Measurements from ENCODE around the gene NSG1. TPM values are rescaled to one million over a fixed set of nuclear protein-coding genes. Genes with fewer than 3 reads are reported as not detected.

Gene NSG1
- polyA plus RNA-seq, 1 experiment, result 10.4 TPM

DNA sequence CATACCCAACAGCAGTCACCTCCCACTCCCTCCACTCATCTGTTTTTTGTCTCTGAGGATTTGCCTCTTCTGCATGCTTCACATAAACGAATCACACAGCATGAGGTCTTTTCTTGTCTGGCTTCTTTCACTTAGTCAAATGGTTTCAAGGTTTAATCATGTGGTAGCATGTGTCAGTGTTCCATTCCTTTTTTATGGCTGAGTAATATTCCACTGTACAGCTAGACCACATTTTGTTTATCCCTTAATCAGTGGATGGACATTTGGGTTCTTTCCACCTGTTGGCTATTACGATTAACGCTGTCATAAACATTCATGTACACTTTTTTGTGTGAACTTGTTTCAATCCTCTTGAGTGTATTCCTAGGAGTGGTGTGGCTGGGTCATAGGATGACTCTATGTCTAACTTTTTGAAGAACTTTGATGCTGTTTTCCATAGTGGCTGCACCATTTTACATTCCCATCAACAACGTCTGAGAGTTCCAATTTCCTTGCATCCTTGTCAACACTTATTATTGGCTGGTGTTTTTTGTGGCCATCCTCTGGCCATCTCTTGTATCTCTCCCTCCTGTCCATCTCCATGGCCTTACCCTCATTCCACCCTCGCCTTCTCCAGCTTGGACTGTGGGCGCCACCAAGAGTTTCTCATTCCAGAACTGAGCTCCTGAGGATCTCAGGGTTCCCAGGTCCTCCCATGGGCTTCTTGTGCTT is 12.4 kb upstream of the NSG1 start:
- peaks cover 24% of the 10 kb centered on the region for H3K27me3 ChIP-seq (ENCODE audit: control insufficient read depth, insufficient read depth, low read length)
- CTCF ChIA-PET, result interaction anchor here (0.7 kb wide), 1 partner anchor 82 kb away, joined by 5 read pairs; no protein-coding TSS in a partner anchor

DNA sequence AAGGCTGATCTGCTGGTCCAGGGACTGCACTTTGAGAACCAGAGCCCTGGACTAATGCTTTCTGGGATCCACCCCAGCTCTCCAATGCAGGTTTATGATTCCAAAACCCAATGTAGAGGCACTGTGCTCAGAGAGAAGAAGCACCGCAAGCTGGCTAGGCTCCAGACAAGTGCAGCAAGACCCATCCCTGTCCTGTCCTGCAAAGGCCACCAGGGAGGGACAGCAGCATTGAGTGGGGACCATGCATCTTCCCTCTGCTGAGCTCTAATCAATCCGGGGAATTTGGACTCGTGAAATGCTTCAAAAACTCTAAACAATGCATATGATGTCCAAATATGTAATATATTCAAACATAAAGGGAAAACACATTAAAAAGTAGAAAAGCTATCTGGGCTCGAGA is 10.8 kb upstream of the NSG1 start:
- H3K27ac ChIP-seq (ENCODE audit: low read depth, low read length), result no peak overlapping the region
- H3K27me3 ChIP-seq (ENCODE audit: control insufficient read depth, insufficient read depth, low read length), result peaks cover 28% of the 10 kb centered on the region
- ChIA-PET POLR2A (interaction anchor here (0.7 kb wide), 1 partner anchor 128 kb away, joined by 6 read pairs; no protein-coding TSS in a partner anchor), CTCF (no interaction called here)
- H3K4me3 ChIP-seq (ENCODE audit: low read depth, low read length), result no peak overlapping the region
- TF ChIP-seq, protein P1, sequence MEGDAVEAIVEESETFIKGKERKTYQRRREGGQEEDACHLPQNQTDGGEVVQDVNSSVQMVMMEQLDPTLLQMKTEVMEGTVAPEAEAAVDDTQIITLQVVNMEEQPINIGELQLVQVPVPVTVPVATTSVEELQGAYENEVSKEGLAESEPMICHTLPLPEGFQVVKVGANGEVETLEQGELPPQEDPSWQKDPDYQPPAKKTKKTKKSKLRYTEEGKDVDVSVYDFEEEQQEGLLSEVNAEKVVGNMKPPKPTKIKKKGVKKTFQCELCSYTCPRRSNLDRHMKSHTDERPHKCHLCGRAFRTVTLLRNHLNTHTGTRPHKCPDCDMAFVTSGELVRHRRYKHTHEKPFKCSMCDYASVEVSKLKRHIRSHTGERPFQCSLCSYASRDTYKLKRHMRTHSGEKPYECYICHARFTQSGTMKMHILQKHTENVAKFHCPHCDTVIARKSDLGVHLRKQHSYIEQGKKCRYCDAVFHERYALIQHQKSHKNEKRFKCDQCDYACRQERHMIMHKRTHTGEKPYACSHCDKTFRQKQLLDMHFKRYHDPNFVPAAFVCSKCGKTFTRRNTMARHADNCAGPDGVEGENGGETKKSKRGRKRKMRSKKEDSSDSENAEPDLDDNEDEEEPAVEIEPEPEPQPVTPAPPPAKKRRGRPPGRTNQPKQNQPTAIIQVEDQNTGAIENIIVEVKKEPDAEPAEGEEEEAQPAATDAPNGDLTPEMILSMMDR (IDR thresholded peaks at IDR 0.05; ENCODE audit: low read depth, low read length), result no peak
- no peaks in the 10 kb centered on the region for H3K9me3 ChIP-seq (ENCODE audit: control insufficient read depth, insufficient read depth, low read length)
- DNase-seq (ENCODE audit: low read depth, low spot score), result no peak

More for the DNA sequence above, 12.4 kb upstream of the NSG1 start:
- POLR2A ChIA-PET, result no interaction called here
- H3K9me3 ChIP-seq (ENCODE audit: control insufficient read depth, insufficient read depth, low read length), result no peaks in the 10 kb centered on the region
- H3K27ac ChIP-seq (ENCODE audit: low read depth, low read length), result no peak overlapping the region
- H3K4me3 ChIP-seq (ENCODE audit: low read depth, low read length), result no peak overlapping the region
- DNase-seq (ENCODE audit: low read depth, low spot score), result no peak
- TF ChIP-seq, protein P1 (IDR thresholded peaks at IDR 0.05; ENCODE audit: low read depth, low read length), result no peak

DNA sequence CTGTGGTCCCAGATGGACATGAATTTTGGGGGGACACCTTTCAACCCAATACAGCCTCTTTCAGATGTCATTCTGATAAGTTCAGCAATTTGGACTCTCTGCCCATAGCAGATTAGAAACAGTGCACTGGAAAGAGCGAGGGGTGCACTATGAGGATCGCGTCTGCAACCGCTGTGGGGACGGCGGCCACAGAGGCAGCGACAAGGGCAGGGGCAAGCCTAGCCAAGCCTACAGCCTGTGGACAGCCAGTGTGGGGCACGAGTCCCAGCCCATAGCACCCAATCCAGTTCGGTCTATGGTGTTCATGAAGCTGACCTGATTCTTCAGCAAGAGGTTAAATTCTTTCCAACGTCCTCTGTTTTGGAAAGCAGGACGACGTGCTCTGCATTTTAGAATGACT is 9.7 kb upstream of the NSG1 start:
- ChIA-PET POLR2A (no interaction called here), CTCF (no interaction called here)
- H3K9me3 ChIP-seq (ENCODE audit: control insufficient read depth, insufficient read depth, low read length), result no peaks in the 10 kb centered on the region
- TF ChIP-seq, protein P1 (IDR thresholded peaks at IDR 0.05; ENCODE audit: low read depth, low read length), result no peak
- H3K27ac ChIP-seq (ENCODE audit: low read depth, low read length), result no peak overlapping the region
- no peak overlapping the region for H3K4me3 ChIP-seq (ENCODE audit: low read depth, low read length)
- no peak for DNase-seq (ENCODE audit: low read depth, low spot score)
- peaks cover 22% of the 10 kb centered on the region for H3K27me3 ChIP-seq (ENCODE audit: control insufficient read depth, insufficient read depth, low read length)

- Histone ChIP-seq H3K9me3 (ENCODE audit: control insufficient read depth, insufficient read depth, low read length) (no peaks in the 10 kb centered on the region), H3K27me3 (ENCODE audit: control insufficient read depth, insufficient read depth, low read length) (peaks cover 26% of the 10 kb centered on the region), H3K4me3 (ENCODE audit: low read depth, low read length) (no peak overlapping the region), H3K27ac (ENCODE audit: low read depth, low read length) (no peak overlapping the region)
- ChIA-PET POLR2A (no interaction called here), CTCF (no interaction called here)
- TF ChIP-seq, protein P1 (IDR thresholded peaks at IDR 0.05; ENCODE audit: low read depth, low read length), result no peak
- no peak for DNase-seq (ENCODE audit: low read depth, low spot score)
Measured at GRCh38 chr4:4377732-4378460, 9.0 kb upstream of the NSG1 start.

- TF ChIP-seq, protein P1 (IDR thresholded peaks at IDR 0.05; ENCODE audit: low read depth, low read length), result no peak
- ChIA-PET POLR2A (no interaction called here), CTCF (no interaction called here)
- Histone ChIP-seq H3K4me3 (ENCODE audit: low read depth, low read length) (no peak overlapping the region), H3K27me3 (ENCODE audit: control insufficient read depth, insufficient read depth, low read length) (peaks cover 38% of the 10 kb centered on the region), H3K9me3 (ENCODE audit: control insufficient read depth, insufficient read depth, low read length) (no peaks in the 10 kb centered on the region), H3K27ac (ENCODE audit: low read depth, low read length) (no peak overlapping the region)
- DNase-seq (ENCODE audit: low read depth, low spot score), result no peak
Measured at GRCh38 chr4:4379540-4380087, 7.3 kb upstream of the NSG1 start.
